Epidermal melanocyte (primary cell): ENCODE measurements around the gene LCK.
"Not testable (repeated sequence)": the region's sequence is repeated elsewhere in the genome, so short reads cannot be mapped to it uniquely, and the experiment has no call there.

ENCODE experiments used
- DNase-seq: peaks from one replicate; pipeline ENCODE4 v3.0.0; 2011; ENCODE audit warnings: low spot score; ENCODE audit not compliant: insufficient read length

LCK gene

GRCh38 chr1:32273391-32274208 is 22.5 kb downstream of the LCK start:
- DNase-seq: no peak

- DNase-seq: no peak
These were observed 23.7 kb downstream of the LCK start for GRCh38 chr1:32274646-32275340.

- no peak for DNase-seq
These were observed 24.4 kb downstream of the LCK start for GRCh38 chr1:32275424-32275823.

GRCh38 chr1:32276032-32276782 is 25.1 kb downstream of the LCK start:
- DNase-seq: no peak

GRCh38 chr1:32284777-32285176 is 33.7 kb downstream of the LCK start:
- not testable (repeated sequence) for DNase-seq

- no peak for DNase-seq
These were observed 34.6 kb downstream of the LCK start for GRCh38 chr1:32285658-32286057.

- DNase-seq: no peak
These were observed 35.7 kb downstream of the LCK start for GRCh38 chr1:32286763-32287162.

GRCh38 chr1:32289256-32289655 is 38.2 kb downstream of the LCK start:
- no peak for DNase-seq

- no peak for DNase-seq
These were observed 40.2 kb downstream of the LCK start for GRCh38 chr1:32291145-32291707.

GRCh38 chr1:32291708-32292538 is 40.9 kb downstream of the LCK start, which contains the start of gene HDAC1:
HDAC1 (plus strand) TSS chr1:32292083; CDS start chr1:32292170, 87 bp downstream.
- peak; percentile 81 for DNase-seq

- DNase-seq: not testable (repeated sequence)
These were observed 47.1 kb downstream of the LCK start for GRCh38 chr1:32298211-32298610.

- DNase-seq: no peak
These were observed 48.3 kb downstream of the LCK start for GRCh38 chr1:32299327-32299726.

- DNase-seq: no peak
These were observed 52.3 kb downstream of the LCK start for GRCh38 chr1:32303358-32303757.

GRCh38 chr1:32303997-32304622 is 53.0 kb downstream of the LCK start:
- DNase-seq: no peak

- DNase-seq: no peak
These were observed 54.2 kb downstream of the LCK start for GRCh38 chr1:32305310-32305709.

GRCh38 chr1:32307324-32307723 is 56.3 kb downstream of the LCK start:
- no peak for DNase-seq

GRCh38 chr1:32309960-32310359 is 58.9 kb downstream of the LCK start:
- DNase-seq: no peak

- DNase-seq: no peak
These were observed 60.8 kb downstream of the LCK start for GRCh38 chr1:32311709-32312393.

GRCh38 chr1:32316903-32317277 is 65.8 kb downstream of the LCK start:
- no peak for DNase-seq
